SK-N-MC (cell line): ENCODE data around the gene EOLA1.
"Not testable (repeated sequence)": the region's sequence is repeated elsewhere in the genome, so short reads cannot be mapped to it uniquely, and the experiment has no call there.

Source experiments
- DNase-seq: peaks from one replicate; pipeline ENCODE4 v3.0.0-alpha.2; 2011; ENCODE audit warnings: low read depth, low spot score
- H3K27ac ChIP-seq: fragments of 200-600 bp; sonication (generic); 2 replicates; pipeline ENCODE4 v1.5.1; 2016; ENCODE audit warnings: mixed run types
- H3K36me3 ChIP-seq: fragments of 200-600 bp; sonication (generic); 2 replicates; pipeline ENCODE4 v1.6.1; 2017; ENCODE audit warnings: antibody characterized with exemption, low read length, mixed read lengths; ENCODE audit not compliant: insufficient read depth
- H3K4me3 ChIP-seq: fragments of 200-600 bp; sonication (generic); 2 replicates; pipeline ENCODE4 v1.5.1; 2016
- H3K9ac ChIP-seq: fragments of 200-600 bp; sonication (generic); 2 replicates; pipeline ENCODE4 v1.8.0; 2017; ENCODE audit warnings: mixed run types, mixed read lengths; ENCODE audit not compliant: insufficient read length
- H3K9me3 ChIP-seq: fragments of 200-600 bp; sonication (generic); 2 replicates; pipeline ENCODE4 v1.6.1; 2017; ENCODE audit warnings: low read depth, mild to moderate bottlenecking, antibody characterized with exemption, low read length, moderate library complexity, mixed read lengths
- EZH2 ChIP-seq: fragments of 200-600 bp; sonication (generic); IDR thresholded peaks from one replicate; pipeline ENCODE4 v1.6.1; 2017; ENCODE audit warnings: antibody characterized with exemption
- FOXP2 ChIP-seq: optimal IDR thresholded peaks from 2 replicates; pipeline ENCODE3; 2011; ENCODE audit warnings: mild to moderate bottlenecking, moderate library complexity; ENCODE audit not compliant: insufficient read depth; ENCODE audit errors: extremely low read length, control extremely low read depth
- POLR2AphosphoS5 ChIP-seq: IDR thresholded peaks from 2 replicates; pipeline ENCODE4 v1.6.1; 2012; ENCODE audit warnings: mild to moderate bottlenecking, low read depth, low read length, borderline replicate concordance

EOLA1 gene

DNA sequence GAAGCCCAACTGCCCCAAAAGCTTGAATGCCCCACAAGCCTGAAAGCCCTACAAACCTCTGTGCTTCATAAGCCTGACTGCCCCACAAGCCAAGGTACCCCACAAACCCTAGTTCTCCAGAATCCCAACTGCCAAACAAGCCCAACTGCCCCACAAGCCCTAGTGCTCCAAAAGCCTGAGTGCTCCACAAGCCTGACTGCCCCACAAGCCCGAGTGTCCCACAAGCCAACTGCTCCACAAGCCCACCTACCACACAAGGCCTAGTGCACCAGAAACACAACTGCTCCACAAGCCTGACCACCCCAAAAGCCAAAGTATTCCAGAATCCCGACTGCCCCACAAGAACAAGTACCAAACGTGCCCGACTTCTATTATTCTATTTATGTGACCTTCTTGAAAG is 22.5 kb downstream of the EOLA1 start:
- no peaks in the 10 kb centered on the region for H3K36me3 ChIP-seq
- no peak overlapping the region for H3K4me3 ChIP-seq
- no peaks in the 10 kb centered on the region for H3K9me3 ChIP-seq
- no peak for TF ChIP-seq POLR2AphosphoS5
- no peak for TF ChIP-seq EZH2
- no peak overlapping the region for H3K27ac ChIP-seq
- H3K9ac ChIP-seq: no peak overlapping the region
- DNase-seq: no peak

DNA sequence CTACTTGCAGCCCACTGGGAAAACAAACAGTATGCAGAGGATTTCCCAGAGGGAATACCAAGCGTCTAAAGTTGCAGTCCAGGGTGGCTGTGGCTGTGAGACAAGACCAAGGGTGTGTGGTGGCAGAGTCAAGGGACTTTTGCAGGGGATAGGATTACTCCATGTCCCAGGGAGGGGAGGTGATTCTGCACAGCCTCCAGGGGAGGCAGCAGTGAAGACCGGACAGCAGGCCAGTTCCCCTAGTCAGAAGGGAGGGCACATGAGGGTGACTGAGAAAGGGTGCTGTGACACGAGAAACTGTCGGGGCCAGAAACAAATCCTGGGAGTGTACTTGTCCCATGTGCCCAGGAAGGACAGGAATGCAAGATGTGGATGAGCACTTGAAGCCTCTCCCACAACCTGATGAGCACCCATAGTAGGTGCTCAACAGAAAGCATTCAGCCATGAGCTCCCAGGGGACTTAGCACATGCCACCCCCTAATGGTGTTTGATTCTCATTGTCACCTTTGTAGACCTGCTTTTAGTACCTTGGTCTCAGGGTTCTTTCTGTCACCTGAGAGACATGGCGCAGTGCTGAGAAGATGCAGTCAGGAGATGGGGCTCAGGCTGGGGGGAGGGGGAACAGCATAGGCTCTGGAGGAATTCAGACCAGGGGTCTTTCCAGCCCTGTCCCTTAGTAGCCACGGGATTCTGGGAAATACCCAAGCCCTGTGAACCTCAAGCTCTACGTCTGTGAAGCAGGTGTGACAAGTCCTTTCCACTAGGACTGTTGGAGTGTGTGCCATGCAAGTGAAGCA is 27.0 kb downstream of the EOLA1 start:
- TF ChIP-seq FOXP2: no peak
- no peak for TF ChIP-seq POLR2AphosphoS5
- TF ChIP-seq EZH2: no peak
- no peak overlapping the region for H3K9ac ChIP-seq
- no peak for DNase-seq
- H3K4me3 ChIP-seq: no peak overlapping the region
- no peaks in the 10 kb centered on the region for H3K36me3 ChIP-seq
- H3K9me3 ChIP-seq: no peaks in the 10 kb centered on the region
- H3K27ac ChIP-seq: no peak overlapping the region

DNA sequence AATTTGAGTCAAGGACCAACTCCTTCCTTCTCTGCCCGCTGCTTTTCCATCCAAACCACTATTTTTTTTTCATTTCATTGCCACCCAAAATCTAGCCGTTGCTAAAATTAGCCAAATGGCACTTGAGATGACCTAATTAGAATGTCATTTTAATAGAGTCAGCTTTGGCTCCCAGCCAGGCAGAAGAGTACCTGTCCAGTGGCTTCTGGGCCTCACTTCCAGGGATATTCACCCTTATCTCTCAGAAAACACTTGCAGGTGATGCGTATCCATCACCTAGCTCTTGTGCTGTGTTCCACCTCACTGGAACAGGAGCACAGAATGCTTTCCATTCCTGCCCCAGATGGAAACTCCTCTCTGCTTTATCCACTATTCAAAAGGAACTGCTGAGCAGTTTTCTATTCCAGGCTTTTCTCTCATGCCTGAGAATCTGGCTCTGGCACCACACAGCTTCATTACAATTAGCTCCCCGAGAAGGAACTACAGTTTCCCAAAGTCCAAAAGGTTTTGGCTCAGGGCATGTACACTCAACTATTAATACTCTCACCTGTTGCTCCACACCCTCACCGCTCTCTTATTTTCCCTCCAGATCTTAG is 28.0 kb downstream of the EOLA1 start:
- H3K9me3 ChIP-seq: no peaks in the 10 kb centered on the region
- no peak overlapping the region for H3K4me3 ChIP-seq
- DNase-seq: no peak

GRCh38 chrX:149569770-149570169 is 29.0 kb downstream of the EOLA1 start:
- H3K9me3 ChIP-seq: no peaks in the 10 kb centered on the region
- no peak for TF ChIP-seq FOXP2
- no peak for TF ChIP-seq POLR2AphosphoS5
- TF ChIP-seq EZH2: no peak
- DNase-seq: no peak
- no peak overlapping the region for H3K27ac ChIP-seq
- no peak overlapping the region for H3K9ac ChIP-seq
- no peaks in the 10 kb centered on the region for H3K36me3 ChIP-seq
- no peak overlapping the region for H3K4me3 ChIP-seq

More for the DNA sequence above, 28.0 kb downstream of the EOLA1 start:
- Histone ChIP-seq H3K36me3 (no peaks in the 10 kb centered on the region), H3K27ac (no peak overlapping the region), H3K9ac (no peak overlapping the region)
- TF ChIP-seq FOXP2: no peak
- no peak for TF ChIP-seq POLR2AphosphoS5
- no peak for TF ChIP-seq EZH2

- Histone ChIP-seq H3K9me3 (no peaks in the 10 kb centered on the region), H3K27ac (no peak overlapping the region), H3K36me3 (no peaks in the 10 kb centered on the region), H3K4me3 (no peak overlapping the region), H3K9ac (no peak overlapping the region)
- no peak for DNase-seq
- no peak for TF ChIP-seq FOXP2
- TF ChIP-seq EZH2: no peak
- no peak for TF ChIP-seq POLR2AphosphoS5
Measured at GRCh38 chrX:149570668-149571067, 29.9 kb downstream of the EOLA1 start.

GRCh38 chrX:149571770-149572169 is 31.0 kb downstream of the EOLA1 start:
- TF ChIP-seq EZH2 (no peak), POLR2AphosphoS5 (no peak), FOXP2 (no peak)
- H3K27ac ChIP-seq: no peak overlapping the region

GRCh38 chrX:149572743-149573142 is 31.9 kb downstream of the EOLA1 start:
- Histone ChIP-seq H3K27ac (no peak overlapping the region), H3K4me3 (no peak overlapping the region), H3K9ac (no peak overlapping the region), H3K9me3 (no peaks in the 10 kb centered on the region), H3K36me3 (no peaks in the 10 kb centered on the region)
- DNase-seq: no peak
- TF ChIP-seq EZH2 (no peak), FOXP2 (no peak), POLR2AphosphoS5 (no peak)

More at GRCh38 chrX:149571770-149572169, 31.0 kb downstream of the EOLA1 start:
- no peak for DNase-seq
- no peaks in the 10 kb centered on the region for H3K36me3 ChIP-seq
- no peaks in the 10 kb centered on the region for H3K9me3 ChIP-seq
- no peak overlapping the region for H3K4me3 ChIP-seq
- H3K9ac ChIP-seq: no peak overlapping the region

- not testable (repeated sequence) for DNase-seq, H3K4me3 ChIP-seq, H3K36me3 ChIP-seq, H3K9me3 ChIP-seq, H3K27ac ChIP-seq, H3K9ac ChIP-seq
Measured at GRCh38 chrX:149573456-149573855, 32.6 kb downstream of the EOLA1 start.

DNA sequence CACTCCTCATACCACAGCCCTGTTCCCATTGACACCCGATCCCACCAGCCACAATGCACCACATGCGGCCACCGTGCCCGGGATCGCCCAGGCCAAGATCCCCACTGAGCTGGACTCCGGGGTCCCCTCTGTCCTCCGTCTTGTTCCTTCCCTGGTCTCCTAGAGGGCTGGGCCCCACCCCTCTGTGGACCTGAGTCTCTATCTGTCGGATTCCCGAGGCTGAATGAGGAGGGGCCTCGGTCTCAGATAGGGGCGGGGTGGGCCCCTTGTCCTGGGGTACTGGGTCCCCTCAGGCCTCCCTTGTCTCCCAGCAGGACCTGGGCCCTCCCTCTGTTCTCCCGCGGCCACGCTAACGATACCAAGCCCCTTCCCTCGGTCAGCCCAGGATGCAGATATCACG is 44.8 kb downstream of the EOLA1 start:
- H3K4me3 ChIP-seq, H3K9ac ChIP-seq, DNase-seq, H3K9me3 ChIP-seq, H3K27ac ChIP-seq, H3K36me3 ChIP-seq: not testable (repeated sequence)

DNA sequence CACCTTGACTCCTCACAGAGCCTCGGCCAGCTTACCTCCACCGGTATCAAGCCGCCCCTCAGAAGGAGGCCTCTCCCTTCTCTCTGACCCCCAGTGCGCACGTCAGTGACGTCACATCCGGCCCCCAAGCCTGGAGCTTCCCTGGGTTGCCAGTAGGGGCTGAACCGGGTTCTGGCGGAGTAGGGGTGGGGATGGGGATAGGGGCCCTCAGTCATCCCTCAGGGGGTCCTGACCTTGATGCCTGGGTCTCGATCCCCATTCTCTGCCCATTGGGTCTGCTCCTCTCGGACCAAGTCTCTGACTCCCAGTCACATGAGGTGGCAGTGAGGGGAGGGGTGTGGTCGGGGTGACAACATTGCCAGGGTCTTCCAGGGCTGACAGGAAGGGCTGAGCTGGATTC is 46.5 kb downstream of the EOLA1 start, which contains the start of gene MAGEA9B:
Gene MAGEA9B, minus strand, starts transcription at position 101 of the 400 bp plus-strand sequence. CDS start 4,280 bp downstream, outside the sequence.
- not testable (repeated sequence) for H3K27ac ChIP-seq, H3K36me3 ChIP-seq, H3K9ac ChIP-seq, H3K9me3 ChIP-seq, DNase-seq, H3K4me3 ChIP-seq

- not testable (repeated sequence) for H3K4me3 ChIP-seq
Measured at GRCh38 chrX:149590993-149591392, 50.2 kb downstream of the EOLA1 start.

DNA sequence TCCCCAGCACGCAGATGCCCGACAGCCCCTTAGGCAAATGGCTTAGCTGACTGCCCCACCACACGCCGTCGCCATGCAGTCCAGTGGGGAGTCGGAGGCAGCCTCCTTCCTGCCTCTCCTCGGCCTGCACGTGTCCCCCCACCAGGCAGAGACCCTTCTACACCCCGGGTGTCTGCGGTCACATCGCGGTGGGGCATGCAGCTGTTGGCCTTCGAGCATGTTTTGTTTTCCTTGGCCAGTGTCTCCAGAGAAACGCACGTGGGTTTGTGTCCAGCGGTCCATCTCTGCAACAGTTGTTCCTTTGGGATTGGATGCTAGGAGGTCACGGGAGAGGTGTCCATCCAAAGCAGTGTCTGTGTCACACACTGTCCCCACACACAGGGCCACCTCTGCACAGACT is 54.4 kb downstream of the EOLA1 start, which contains the start of gene HSFX2:
Gene HSFX2, minus strand, starts transcription at position 101 of the 400 bp plus-strand sequence. CDS start 614 bp downstream, outside the sequence.
- H3K36me3 ChIP-seq, H3K9me3 ChIP-seq, DNase-seq, H3K27ac ChIP-seq, H3K4me3 ChIP-seq, H3K9ac ChIP-seq: not testable (repeated sequence)

More at GRCh38 chrX:149590993-149591392, 50.2 kb downstream of the EOLA1 start:
- not testable (repeated sequence) for H3K36me3 ChIP-seq, H3K9ac ChIP-seq, H3K27ac ChIP-seq, H3K9me3 ChIP-seq, DNase-seq

- H3K9ac ChIP-seq, H3K4me3 ChIP-seq, H3K27ac ChIP-seq, H3K36me3 ChIP-seq, H3K9me3 ChIP-seq, DNase-seq: not testable (repeated sequence)
Measured at GRCh38 chrX:149595943-149596342, 55.1 kb downstream of the EOLA1 start.
